ENCODE data around the gene REXO5. TPM values are rescaled to one million over a fixed set of nuclear protein-coding genes. Genes with fewer than 3 reads are reported as not detected.

Gene REXO5
- total RNA-seq, 1 donor = 6.9 TPM

DNA sequence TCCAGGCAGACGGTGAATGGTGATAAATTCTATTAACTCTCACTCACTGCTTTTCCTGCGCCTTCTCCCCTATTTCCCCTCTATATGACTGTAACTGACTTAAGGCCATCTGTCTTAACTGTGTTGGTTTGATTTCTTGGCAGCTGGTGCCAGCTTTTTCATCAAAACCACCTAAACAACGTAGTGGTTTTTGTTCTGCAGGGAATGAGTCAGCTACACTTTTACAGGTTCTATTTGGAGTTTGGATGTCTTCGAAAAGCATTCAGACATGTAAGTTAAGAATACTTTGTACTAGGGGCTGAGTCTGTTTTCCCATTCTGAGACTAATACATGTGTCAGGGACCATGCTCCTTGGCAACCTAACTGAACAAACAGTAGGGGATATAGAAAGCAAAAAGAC, 8.5 kb downstream of the REXO5 start:
- TF ChIP-seq, protein P1, sequence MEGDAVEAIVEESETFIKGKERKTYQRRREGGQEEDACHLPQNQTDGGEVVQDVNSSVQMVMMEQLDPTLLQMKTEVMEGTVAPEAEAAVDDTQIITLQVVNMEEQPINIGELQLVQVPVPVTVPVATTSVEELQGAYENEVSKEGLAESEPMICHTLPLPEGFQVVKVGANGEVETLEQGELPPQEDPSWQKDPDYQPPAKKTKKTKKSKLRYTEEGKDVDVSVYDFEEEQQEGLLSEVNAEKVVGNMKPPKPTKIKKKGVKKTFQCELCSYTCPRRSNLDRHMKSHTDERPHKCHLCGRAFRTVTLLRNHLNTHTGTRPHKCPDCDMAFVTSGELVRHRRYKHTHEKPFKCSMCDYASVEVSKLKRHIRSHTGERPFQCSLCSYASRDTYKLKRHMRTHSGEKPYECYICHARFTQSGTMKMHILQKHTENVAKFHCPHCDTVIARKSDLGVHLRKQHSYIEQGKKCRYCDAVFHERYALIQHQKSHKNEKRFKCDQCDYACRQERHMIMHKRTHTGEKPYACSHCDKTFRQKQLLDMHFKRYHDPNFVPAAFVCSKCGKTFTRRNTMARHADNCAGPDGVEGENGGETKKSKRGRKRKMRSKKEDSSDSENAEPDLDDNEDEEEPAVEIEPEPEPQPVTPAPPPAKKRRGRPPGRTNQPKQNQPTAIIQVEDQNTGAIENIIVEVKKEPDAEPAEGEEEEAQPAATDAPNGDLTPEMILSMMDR (IDR thresholded peaks at IDR 0.05; ENCODE audit: insufficient read depth, low read depth, low read length) = no peak
- DNase-seq (ENCODE audit: low read depth) = no peak
- no peak overlapping the region for H3K4me3 ChIP-seq (ENCODE audit: low read depth, low read length)

- H3K4me3 ChIP-seq (ENCODE audit: low read depth, low read length) = no peak overlapping the region
- TF ChIP-seq, protein P1 (IDR thresholded peaks at IDR 0.05; ENCODE audit: insufficient read depth, low read depth, low read length) = no peak
- no peak for DNase-seq (ENCODE audit: low read depth)
Observed at GRCh38 chr16:20818929-20819585, 12.7 kb downstream of the REXO5 start.

DNA sequence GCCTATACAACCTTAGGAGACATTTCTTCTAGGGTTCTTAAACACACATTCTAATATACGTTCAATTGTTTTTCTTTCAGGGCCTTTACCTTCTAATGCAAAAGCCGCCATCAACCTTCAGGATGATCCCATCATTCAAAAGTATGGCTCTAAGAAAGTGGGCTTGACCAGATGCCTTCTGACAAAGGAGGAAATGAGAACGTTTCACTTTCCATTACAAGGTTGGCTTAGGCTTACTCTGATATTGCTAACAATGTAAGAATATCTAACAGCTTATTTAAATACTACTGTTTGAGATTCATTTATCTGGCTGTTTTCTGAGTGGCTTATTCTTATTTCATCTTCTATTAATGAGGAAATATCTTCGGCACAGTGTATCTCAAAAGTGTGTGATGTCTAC, 15.4 kb downstream of the REXO5 start:
- H3K4me3 ChIP-seq (ENCODE audit: low read depth, low read length) = no peak overlapping the region
- TF ChIP-seq, protein P1 (IDR thresholded peaks at IDR 0.05; ENCODE audit: insufficient read depth, low read depth, low read length) = no peak

DNA sequence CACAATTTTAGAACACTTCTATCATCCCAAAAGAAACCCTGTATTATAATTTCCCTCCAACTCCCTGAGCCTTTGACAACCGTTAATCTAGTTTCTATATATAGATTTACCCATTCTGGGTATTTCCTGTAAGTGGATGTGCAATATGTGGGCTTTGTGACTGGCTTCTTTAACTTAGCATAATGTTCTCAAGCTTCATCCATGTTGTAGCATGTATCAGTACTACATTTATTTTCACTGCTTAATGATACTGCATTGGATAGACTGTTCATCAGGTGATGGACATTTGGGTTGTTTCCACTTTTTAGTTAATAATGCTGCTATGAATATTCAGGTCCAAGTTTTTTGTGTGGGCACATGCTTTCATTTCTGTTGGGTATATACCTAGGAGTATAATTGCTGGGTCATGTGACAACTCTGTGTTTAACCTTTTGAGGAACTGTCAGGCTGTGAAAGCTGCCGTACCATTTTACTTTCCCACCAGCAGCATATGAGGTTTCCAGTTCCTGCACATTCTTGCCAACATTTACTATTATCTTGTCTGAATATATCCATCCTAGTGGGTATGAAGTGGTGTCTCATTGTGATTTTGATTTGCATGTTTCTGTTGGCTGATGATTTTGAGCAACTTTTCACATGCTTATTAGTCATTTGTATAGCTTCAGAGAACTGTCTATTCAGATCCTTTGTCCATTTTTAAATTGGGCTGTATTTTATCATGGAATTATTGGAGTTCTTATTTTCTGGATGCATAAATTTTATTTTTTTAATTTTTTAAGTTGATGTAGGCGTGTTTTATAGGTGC, 16.4 kb downstream of the REXO5 start:
- H3K4me3 ChIP-seq (ENCODE audit: low read depth, low read length) = no peak overlapping the region
- DNase-seq (ENCODE audit: low read depth) = no peak
- TF ChIP-seq, protein P1 (IDR thresholded peaks at IDR 0.05; ENCODE audit: insufficient read depth, low read depth, low read length) = no peak

More for the DNA sequence above, 15.4 kb downstream of the REXO5 start:
- no peak for DNase-seq (ENCODE audit: low read depth)

GRCh38 chr16:20826039-20826566, 19.8 kb downstream of the REXO5 start:
- TF ChIP-seq, protein P1 (IDR thresholded peaks at IDR 0.05; ENCODE audit: insufficient read depth, low read depth, low read length) = no peak
- H3K4me3 ChIP-seq (ENCODE audit: low read depth, low read length) = no peak overlapping the region
- DNase-seq (ENCODE audit: low read depth) = peak; percentile 66

DNA sequence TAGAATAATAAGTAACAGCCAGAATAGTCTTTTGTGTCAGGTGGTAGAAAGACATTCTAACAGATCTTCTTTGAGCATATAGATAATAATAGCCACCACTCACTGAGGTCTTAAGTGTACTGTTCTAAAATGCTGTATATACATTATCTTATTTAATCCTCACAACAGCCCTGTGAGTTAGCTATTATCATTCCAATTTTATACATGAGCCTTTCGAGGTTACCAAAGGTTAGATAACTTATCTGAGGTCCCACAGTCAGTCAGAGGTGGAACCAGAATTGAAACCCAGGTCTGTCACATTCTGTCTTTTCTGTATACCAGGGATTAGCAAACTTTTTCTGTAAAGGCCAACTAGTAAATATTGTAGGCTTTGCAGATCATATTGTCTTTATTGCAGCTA, 23.2 kb downstream of the REXO5 start:
- TF ChIP-seq, protein P1 (IDR thresholded peaks at IDR 0.05; ENCODE audit: insufficient read depth, low read depth, low read length) = no peak
- no peak overlapping the region for H3K4me3 ChIP-seq (ENCODE audit: low read depth, low read length)
- no peak for DNase-seq (ENCODE audit: low read depth)

Data from fibroblast of villous mesenchyme (primary cell).